ENCODE data around the gene JOSD2.

DNA sequence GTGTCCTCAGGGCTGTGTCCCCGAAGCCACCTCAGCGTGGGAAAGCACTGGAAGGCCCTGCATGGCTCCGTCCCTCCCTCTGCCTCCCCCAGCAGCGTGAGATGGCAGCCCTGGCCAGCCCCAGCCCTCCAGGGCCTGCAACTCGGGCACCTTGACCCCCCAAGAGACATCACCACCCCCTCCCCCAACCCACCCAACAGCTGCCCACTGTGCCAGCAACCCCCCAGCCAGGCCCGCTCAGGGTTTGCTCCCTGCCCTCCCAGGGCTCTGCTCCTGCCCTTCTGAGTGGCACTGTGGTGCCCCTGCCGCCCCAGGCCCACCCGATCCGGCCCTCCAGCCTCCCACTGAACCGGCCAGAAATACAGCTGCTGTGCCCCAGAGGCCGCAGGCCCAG, 4.2 kb upstream of the JOSD2 start:
- TF ChIP-seq, protein P1, sequence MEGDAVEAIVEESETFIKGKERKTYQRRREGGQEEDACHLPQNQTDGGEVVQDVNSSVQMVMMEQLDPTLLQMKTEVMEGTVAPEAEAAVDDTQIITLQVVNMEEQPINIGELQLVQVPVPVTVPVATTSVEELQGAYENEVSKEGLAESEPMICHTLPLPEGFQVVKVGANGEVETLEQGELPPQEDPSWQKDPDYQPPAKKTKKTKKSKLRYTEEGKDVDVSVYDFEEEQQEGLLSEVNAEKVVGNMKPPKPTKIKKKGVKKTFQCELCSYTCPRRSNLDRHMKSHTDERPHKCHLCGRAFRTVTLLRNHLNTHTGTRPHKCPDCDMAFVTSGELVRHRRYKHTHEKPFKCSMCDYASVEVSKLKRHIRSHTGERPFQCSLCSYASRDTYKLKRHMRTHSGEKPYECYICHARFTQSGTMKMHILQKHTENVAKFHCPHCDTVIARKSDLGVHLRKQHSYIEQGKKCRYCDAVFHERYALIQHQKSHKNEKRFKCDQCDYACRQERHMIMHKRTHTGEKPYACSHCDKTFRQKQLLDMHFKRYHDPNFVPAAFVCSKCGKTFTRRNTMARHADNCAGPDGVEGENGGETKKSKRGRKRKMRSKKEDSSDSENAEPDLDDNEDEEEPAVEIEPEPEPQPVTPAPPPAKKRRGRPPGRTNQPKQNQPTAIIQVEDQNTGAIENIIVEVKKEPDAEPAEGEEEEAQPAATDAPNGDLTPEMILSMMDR (IDR thresholded peaks at IDR 0.05 in 2 of 3, conservative IDR thresholded peaks at IDR 0.05 in 1 of 3; ENCODE audit: borderline replicate concordance in 1 of 3, insufficient read depth in 1 of 3, low read depth in 2 of 3, low read length in 2 of 3) = no peak
- TF ChIP-seq FOSL1 (IDR thresholded peaks at IDR 0.05; ENCODE audit: low read depth) (no peak), ZNF274 (IDR thresholded peaks at IDR 0.05; ENCODE audit: low read depth, low read length) (no peak), ATF3 (IDR thresholded peaks at IDR 0.05) (no peak), POLR2AphosphoS5 (IDR thresholded peaks at IDR 0.05; ENCODE audit: low read depth, low read length) (no peak), POLR2A (IDR thresholded peaks at IDR 0.05; ENCODE audit: borderline replicate concordance, extremely low read depth, insufficient read depth, insufficient read length) (no peak), EZH2 (IDR thresholded peaks at IDR 0.05) (no peak), ZFX (IDR thresholded peaks at IDR 0.05) (no peak), EZH2phosphoT487 (IDR thresholded peaks at IDR 0.05; ENCODE audit: borderline replicate concordance) (no peak), CEBPB (IDR thresholded peaks at IDR 0.05; ENCODE audit: low read depth) (no peak), SIN3A (IDR thresholded peaks at IDR 0.05; ENCODE audit: low read depth) (no peak), ELF1 (IDR thresholded peaks at IDR 0.05; ENCODE audit: borderline replicate concordance, low read depth) (no peak), RAD21 (IDR thresholded peaks at IDR 0.05; ENCODE audit: low read depth) (no peak)
- TF ChIP-seq, protein P2, sequence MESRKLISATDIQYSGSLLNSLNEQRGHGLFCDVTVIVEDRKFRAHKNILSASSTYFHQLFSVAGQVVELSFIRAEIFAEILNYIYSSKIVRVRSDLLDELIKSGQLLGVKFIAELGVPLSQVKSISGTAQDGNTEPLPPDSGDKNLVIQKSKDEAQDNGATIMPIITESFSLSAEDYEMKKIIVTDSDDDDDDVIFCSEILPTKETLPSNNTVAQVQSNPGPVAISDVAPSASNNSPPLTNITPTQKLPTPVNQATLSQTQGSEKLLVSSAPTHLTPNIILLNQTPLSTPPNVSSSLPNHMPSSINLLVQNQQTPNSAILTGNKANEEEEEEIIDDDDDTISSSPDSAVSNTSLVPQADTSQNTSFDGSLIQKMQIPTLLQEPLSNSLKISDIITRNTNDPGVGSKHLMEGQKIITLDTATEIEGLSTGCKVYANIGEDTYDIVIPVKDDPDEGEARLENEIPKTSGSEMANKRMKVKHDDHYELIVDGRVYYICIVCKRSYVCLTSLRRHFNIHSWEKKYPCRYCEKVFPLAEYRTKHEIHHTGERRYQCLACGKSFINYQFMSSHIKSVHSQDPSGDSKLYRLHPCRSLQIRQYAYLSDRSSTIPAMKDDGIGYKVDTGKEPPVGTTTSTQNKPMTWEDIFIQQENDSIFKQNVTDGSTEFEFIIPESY (IDR thresholded peaks at IDR 0.05; ENCODE audit: extremely low read depth, insufficient replicate concordance, low read length) = no peak

All from HCT116 (cell line).